ENCODE data around the gene TMEFF1.

Gene TMEFF1

GRCh38 chr9:100447041-100447440 is 25.9 kb upstream of the TMEFF1 start:
- no peak for DNase-seq (ENCODE audit: low spot score)

GRCh38 chr9:100448266-100448665 is 24.7 kb upstream of the TMEFF1 start:
- DNase-seq (ENCODE audit: low spot score), result no peak

GRCh38 chr9:100449420-100449819 is 23.5 kb upstream of the TMEFF1 start:
- DNase-seq (ENCODE audit: low spot score), result no peak

DNA sequence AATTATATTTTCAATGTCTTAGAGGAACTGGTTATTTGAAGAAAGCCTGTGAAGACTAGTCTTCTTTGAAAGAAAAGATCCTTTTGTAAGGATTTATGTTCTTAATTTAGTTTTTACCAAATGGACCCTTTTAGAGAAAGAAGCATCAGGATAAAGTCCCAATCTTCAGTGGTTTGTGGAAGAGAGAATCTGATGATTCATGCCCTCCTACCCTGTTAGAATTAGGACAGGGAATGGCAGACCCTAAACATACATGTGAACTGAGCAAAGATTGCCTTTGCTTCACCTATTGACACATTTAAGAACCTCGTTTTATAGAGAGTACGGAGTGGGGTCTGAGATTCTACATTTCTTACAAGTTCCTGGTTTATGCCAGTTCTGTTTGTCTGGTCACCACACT is 20.1 kb upstream of the TMEFF1 start:
- no peak for DNase-seq (ENCODE audit: low spot score)

- no peak for DNase-seq (ENCODE audit: low spot score)
Measured at GRCh38 chr9:100455470-100455869, 17.5 kb upstream of the TMEFF1 start.

DNA sequence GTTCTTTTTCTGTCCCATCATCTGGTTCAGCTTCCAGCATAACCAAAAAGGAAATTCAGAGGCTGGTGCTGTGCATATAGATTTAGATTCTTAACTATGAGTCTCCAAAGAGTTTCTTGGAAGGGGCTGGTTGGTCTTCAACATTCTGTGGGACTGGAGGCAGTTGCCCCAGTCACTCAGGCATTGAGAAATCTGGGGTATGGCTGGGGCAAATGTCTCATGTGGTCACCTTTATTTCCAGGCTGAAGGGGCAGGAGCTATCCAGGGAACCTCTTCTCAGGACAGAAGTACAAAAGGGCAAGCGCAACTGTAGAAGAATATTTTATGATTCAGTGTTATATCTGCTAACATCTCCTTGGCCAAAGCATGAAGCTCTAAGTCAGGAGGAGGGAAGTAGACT is 15.4 kb upstream of the TMEFF1 start:
- DNase-seq (ENCODE audit: low spot score), result no peak

GRCh38 chr9:100459963-100460362 is 13.0 kb upstream of the TMEFF1 start:
- no peak for DNase-seq (ENCODE audit: low spot score)

GRCh38 chr9:100465274-100465673 is 7.7 kb upstream of the TMEFF1 start:
- DNase-seq (ENCODE audit: low spot score), result no peak

- DNase-seq (ENCODE audit: low spot score), result no peak
Measured at GRCh38 chr9:100465761-100466160, 7.2 kb upstream of the TMEFF1 start.

GRCh38 chr9:100466171-100466828 is 6.6 kb upstream of the TMEFF1 start:
- no peak for DNase-seq (ENCODE audit: low spot score)

DNA sequence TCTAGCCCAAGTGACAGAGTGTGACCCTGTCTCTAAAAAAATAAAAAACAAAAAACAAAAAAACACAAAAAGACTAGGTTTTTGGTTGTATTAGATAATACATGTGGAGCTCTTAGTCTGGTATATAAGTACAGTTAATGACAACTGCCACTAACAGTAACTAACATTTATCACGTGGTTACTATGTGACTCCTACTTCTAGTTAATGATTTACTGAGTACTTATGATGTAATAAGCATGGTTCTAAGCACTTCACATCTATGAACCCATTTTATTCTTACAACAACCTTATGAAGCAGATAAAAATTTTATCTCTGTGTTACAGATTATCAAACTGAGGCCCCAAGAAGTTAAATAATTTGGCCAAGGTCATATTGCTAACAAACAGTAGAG is 6.1 kb upstream of the TMEFF1 start:
- no peak for DNase-seq (ENCODE audit: low spot score)

- DNase-seq (ENCODE audit: low spot score), result no peak
Measured at GRCh38 chr9:100468041-100468440, 4.9 kb upstream of the TMEFF1 start.

- DNase-seq (ENCODE audit: low spot score), result no peak
Measured at GRCh38 chr9:100472268-100472667, 681 bp upstream of the TMEFF1 start.

- DNase-seq (ENCODE audit: low spot score), result peak; percentile 51
Measured at GRCh38 chr9:100473276-100474081, 530 bp downstream of the TMEFF1 start.

- no peak for DNase-seq (ENCODE audit: low spot score)
Measured at GRCh38 chr9:100474082-100474923, 1.4 kb downstream of the TMEFF1 start.

GRCh38 chr9:100474924-100475276 is 2.0 kb downstream of the TMEFF1 start:
- no peak for DNase-seq (ENCODE audit: low spot score)

- DNase-seq (ENCODE audit: low spot score), result no peak
Measured at GRCh38 chr9:100477241-100477640, 4.3 kb downstream of the TMEFF1 start.

DNA sequence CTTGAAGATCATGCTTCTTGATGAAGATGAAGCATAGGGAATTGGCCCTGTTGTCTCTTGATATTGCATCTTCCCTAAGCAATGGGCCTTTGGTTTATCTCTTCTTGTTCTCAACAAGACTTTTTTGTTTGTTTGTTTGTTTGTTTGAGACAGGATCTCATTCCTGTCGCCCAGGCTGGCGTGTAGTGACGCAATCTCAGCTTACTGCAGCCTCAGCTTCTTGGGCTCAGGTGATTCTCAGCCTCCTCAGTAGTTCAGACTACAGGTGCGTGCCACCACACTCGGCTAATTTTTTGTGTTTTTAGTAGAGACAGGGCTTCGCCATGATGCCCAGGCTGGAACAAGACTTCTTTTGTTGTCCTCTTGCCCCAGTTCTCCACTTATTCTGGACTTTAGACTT is 5.2 kb downstream of the TMEFF1 start:
- no peak for DNase-seq (ENCODE audit: low spot score)

- DNase-seq (ENCODE audit: low spot score), result no peak
Measured at GRCh38 chr9:100479820-100480219, 6.9 kb downstream of the TMEFF1 start.

DNA sequence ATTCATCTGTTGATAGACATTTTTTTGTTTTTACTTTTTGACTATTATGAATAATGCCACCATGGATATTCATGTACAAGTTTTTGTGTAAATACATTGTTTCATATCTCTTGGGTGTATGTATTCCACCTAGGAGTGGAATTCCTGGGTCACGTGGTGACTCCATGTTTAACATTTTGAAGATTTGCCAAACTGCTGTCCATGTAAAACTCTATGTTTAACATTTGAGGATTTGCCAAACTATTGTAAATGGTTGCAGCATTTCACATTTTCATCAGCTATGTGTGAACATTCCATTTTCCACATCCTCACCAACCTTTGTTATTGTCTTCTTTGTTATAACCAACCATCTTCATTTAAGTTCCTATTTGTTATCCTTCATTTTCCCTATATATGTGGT is 12.2 kb downstream of the TMEFF1 start:
- DNase-seq (ENCODE audit: low spot score), result no peak

DNA sequence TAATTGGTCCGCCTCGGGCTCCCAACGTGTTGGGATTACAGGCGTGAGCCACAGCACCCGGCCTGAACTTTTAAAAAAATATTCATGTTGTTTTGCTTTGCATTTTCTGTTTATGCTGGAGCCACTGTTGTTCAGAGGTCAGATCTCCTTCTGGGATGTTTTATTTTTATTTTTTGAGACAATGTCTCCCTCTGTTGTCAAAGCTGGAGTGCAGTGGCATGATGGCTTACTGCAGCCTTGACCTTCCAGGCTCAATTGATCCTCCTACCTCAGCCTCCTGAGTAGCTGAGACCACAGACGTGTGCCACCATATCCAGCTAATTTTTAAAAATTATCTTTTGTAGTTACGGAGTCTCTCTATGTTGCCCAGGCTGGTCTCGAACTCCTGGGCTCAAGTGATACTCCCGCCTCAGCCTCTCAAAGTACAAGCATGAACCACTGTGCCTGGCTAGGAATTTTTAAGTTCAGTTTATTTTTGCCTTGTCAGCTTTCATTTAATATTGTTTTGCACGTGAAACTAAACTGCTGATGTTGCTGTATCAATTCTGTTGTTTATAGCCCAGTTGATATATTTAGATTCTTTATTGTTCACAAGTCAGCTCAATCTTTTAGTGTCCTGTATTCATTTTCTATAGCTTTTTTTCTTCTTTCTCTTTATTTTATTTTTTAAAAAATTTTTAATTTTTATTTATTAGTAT is 13.7 kb downstream of the TMEFF1 start:
- no peak for DNase-seq (ENCODE audit: low spot score)

GRCh38 chr9:100488177-100488576 is 15.2 kb downstream of the TMEFF1 start:
- DNase-seq (ENCODE audit: low spot score), result no peak

Data from NAMALWA (cell line).